Lower leg skin (tissue), 3 donors: ENCODE measurements around the gene HPX.

ENCODE experiments used
- CTCF ChIP-seq, 3 donors: fragments of 450-650 bp; IDR thresholded peaks; one replicate each; pipeline ENCODE4 v1.5.1; 2016; ENCODE audit warnings: antibody characterized with exemption in 3 of 3, mild to moderate bottlenecking in 3 of 3, moderate library complexity in 2 of 3
- POLR2A ChIP-seq, 2 donors: fragments of 450-650 bp; IDR thresholded peaks; one replicate each; pipeline ENCODE4 v1.6.1; 2016 to 2017; ENCODE audit warnings: antibody characterized with exemption in 2 of 2, mild to moderate bottlenecking in 1 of 2, moderate library complexity in 1 of 2

- TF ChIP-seq POLR2A (IDR thresholded peaks at IDR 0.05): no peak
- no peak for TF ChIP-seq CTCF (IDR thresholded peaks at IDR 0.05)
Measured at GRCh38 chr11:6472934-6473333, 32.1 kb upstream of the HPX start.
